Caco-2 (cell line): ENCODE measurements around the gene ZSWIM4. TPM values are rescaled to one million over a fixed set of nuclear protein-coding genes. Genes with fewer than 3 reads are reported as not detected.

Experiments
- BruUV-seq: library from RNA; stranded (reverse); fragments of 400-500 nt; replicated peaks from 2 replicates; lab custom pipeline; 2021; lab: Mats Ljungman, UMichigan
- CTCF ChIA-PET: fragments of 300-600 bp; sonication (Branson Sonifier 250); formaldehyde crosslinking; loops from one replicate; lab custom pipeline; 2022; ENCODE audit warnings: antibody characterized with exemption; lab: Charles Lee
- POLR2A ChIA-PET: fragments of 300-600 bp; sonication (Branson Sonifier 250); formaldehyde crosslinking; loops from one replicate; lab custom pipeline; 2022; ENCODE audit warnings: antibody characterized with exemption; lab: Charles Lee
- DNase-seq, 2 experiments: peaks; one replicate each; pipeline versions ENCODE4 v3.0.0 to v3.0.0-alpha.2; 2020 to 2022
- H3K27me3 ChIP-seq: replicated peaks from 2 replicates; pipeline ENCODE4 v1.6.0; 2011; ENCODE audit warnings: low read length; ENCODE audit not compliant: control insufficient read depth, insufficient read depth
- H3K36me3 ChIP-seq: 2 replicates; pipeline ENCODE4 v1.5.1; 2011; ENCODE audit warnings: low read length; ENCODE audit not compliant: control insufficient read depth, insufficient read depth
- H3K4me1 ChIP-seq: fragments of 250-450 bp; sonication (Bioruptor Pico); 2 replicates; pipeline ENCODE4 v1.5.1; 2020; ENCODE audit warnings: mild to moderate bottlenecking
- H3K4me3 ChIP-seq: 2 replicates; pipeline ENCODE4 v1.5.1; 2011; ENCODE audit warnings: low read depth, mild to moderate bottlenecking, control low read depth, low read length
- H3K9me3 ChIP-seq: fragments of 250-450 bp; sonication (Bioruptor Pico); 2 replicates; pipeline ENCODE4 v1.5.1; 2020; ENCODE audit warnings: mild to moderate bottlenecking, moderate library complexity
- H3K27ac Mint-ChIP-seq: one replicate; pipeline ENCODE4 v1.8.0; 2022; ENCODE audit warnings: mixed read lengths; ENCODE audit not compliant: unreplicated experiment
- H3K27me3 Mint-ChIP-seq: one replicate; pipeline ENCODE4 v1.8.0; 2022; ENCODE audit warnings: mixed read lengths; ENCODE audit not compliant: insufficient read depth, unreplicated experiment
- H3K36me3 Mint-ChIP-seq: one replicate; pipeline ENCODE4 v1.8.0; 2022; ENCODE audit warnings: mild to moderate bottlenecking, mixed read lengths; ENCODE audit not compliant: insufficient read depth, unreplicated experiment
- H3K4me1 Mint-ChIP-seq: one replicate; pipeline ENCODE4 v1.8.0; 2022; ENCODE audit warnings: low read depth, mixed read lengths; ENCODE audit not compliant: unreplicated experiment
- H3K4me3 Mint-ChIP-seq: one replicate; pipeline ENCODE4 v1.8.0; 2022; ENCODE audit warnings: mild to moderate bottlenecking, moderate library complexity, mixed read lengths; ENCODE audit not compliant: unreplicated experiment
- H3K9me3 Mint-ChIP-seq: one replicate; pipeline ENCODE4 v1.8.0; 2022; ENCODE audit warnings: mixed read lengths; ENCODE audit not compliant: unreplicated experiment
- CTCF ChIP-seq, 2 experiments: fragments of 200-600 bp in 1 of 2; IDR thresholded peaks; 1 replicate in 1 of 2; 2 replicates in 1 of 2; pipeline versions ENCODE4 v1.5.1 to v1.8.0; 2011 to 2022; ENCODE audit warnings: antibody characterized with exemption in 1 of 2, control low read depth in 1 of 2, inconsistent platforms in 1 of 2, low read depth in 1 of 2, low read length in 1 of 2, mild to moderate bottlenecking in 1 of 2, moderate library complexity in 1 of 2; ENCODE audit not compliant: insufficient read depth in 1 of 2, severe bottlenecking in 1 of 2, unreplicated experiment in 1 of 2
- intact Hi-C: fragments of 100-400 bp; cut with micrococcal nuclease; formaldehyde crosslinking; loops from one replicate; pipeline ENCODE4 v1.10.0; 2022; ENCODE audit not compliant: unreplicated experiment
- total RNA-seq: library from RNA; stranded (reverse); gene quantifications from 2 replicates; pipeline ENCODE4 v1.2.3, GENCODE V29; 2022

ZSWIM4 gene
- total RNA-seq, 1 experiment from 2014 or later: 4.0 TPM

GRCh38 chr19:13847407-13848339 is 52.4 kb downstream of the ZSWIM4 start:
- Histone ChIP-seq H3K4me1 (peaks cover 64% of the 10 kb centered on the region), H3K4me3 (peak overlapping the region; percentile 64), H3K36me3 (no peaks in the 10 kb centered on the region), H3K27me3 (no peaks in the 10 kb centered on the region), H3K9me3 (no peaks in the 10 kb centered on the region)
- Mint-ChIP-seq H3K9me3 (no peaks in the 10 kb centered on the region), H3K36me3 (peaks cover 52% of the 10 kb centered on the region), H3K4me1 (peaks cover 30% of the 10 kb centered on the region), H3K27ac (peak overlapping the region; percentile 93), H3K4me3 (peak overlapping the region; percentile 66), H3K27me3 (no peaks in the 10 kb centered on the region)
- peak; percentile 93 to 94 for DNase-seq
- ChIA-PET POLR2A (interaction anchor here (0.7 to 2.3 kb wide), 5 partner anchors 13 to 671 kb away, joined by 3 to 44 read pairs (median 4); a partner anchor contains a TSS), CTCF (interaction anchor here (0.7 to 1.0 kb wide), 4 partner anchors 15 to 65 kb away, joined by 3 to 5 read pairs (median 4); no protein-coding TSS in a partner anchor)
- intact Hi-C loops: loop anchor here (10.0 kb wide), 1 partner anchor 53 kb away; the partner anchor contains the start of gene ZSWIM4
- BruUV-seq: no TSS peak
- TF ChIP-seq CTCF (IDR thresholded peaks at IDR 0.05; ENCODE audit: insufficient read depth in 1 of 2, low read depth in 1 of 2, low read length in 1 of 2, severe bottlenecking in 1 of 2, unreplicated experiment in 1 of 2): peak; percentile 21 to 28

DNA sequence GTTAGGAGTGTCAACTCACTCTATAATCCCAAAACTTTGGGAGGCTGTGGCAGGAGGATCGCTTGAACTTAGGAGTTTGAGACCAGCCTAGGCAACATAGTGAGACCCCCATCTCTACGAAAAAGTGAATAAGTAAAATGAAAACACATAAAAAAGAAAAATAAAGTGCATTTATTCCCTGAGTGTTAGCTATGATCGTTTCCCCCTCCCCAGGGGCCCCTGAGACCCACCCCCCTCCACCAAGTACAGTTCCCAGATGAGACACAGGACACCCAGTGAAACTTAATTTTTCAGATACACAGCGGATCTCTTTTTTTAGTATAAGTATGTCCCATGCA is 53.1 kb downstream of the ZSWIM4 start:
- Histone ChIP-seq H3K4me3 (no peak overlapping the region), H3K36me3 (no peaks in the 10 kb centered on the region), H3K4me1 (peaks cover 64% of the 10 kb centered on the region), H3K9me3 (no peaks in the 10 kb centered on the region), H3K27me3 (no peaks in the 10 kb centered on the region)
- CTCF ChIA-PET: no interaction called here
- Mint-ChIP-seq H3K27ac (peak overlapping the region; percentile 93), H3K27me3 (no peaks in the 10 kb centered on the region), H3K4me3 (peak overlapping the region; percentile 23), H3K36me3 (peaks cover 46% of the 10 kb centered on the region), H3K9me3 (no peaks in the 10 kb centered on the region), H3K4me1 (peaks cover 30% of the 10 kb centered on the region)
- TF ChIP-seq CTCF (IDR thresholded peaks at IDR 0.05; ENCODE audit: insufficient read depth in 1 of 2, low read depth in 1 of 2, low read length in 1 of 2, severe bottlenecking in 1 of 2, unreplicated experiment in 1 of 2): no peak
- intact Hi-C loops: loop anchor here (10.0 kb wide), 1 partner anchor 54 kb away; the partner anchor contains the start of gene ZSWIM4
- no peak for DNase-seq
- POLR2A ChIA-PET: interaction anchor here (2.3 kb wide), 1 partner anchor 12 kb away, joined by 44 read pairs; no protein-coding TSS in a partner anchor
- no TSS peak for BruUV-seq

DNA sequence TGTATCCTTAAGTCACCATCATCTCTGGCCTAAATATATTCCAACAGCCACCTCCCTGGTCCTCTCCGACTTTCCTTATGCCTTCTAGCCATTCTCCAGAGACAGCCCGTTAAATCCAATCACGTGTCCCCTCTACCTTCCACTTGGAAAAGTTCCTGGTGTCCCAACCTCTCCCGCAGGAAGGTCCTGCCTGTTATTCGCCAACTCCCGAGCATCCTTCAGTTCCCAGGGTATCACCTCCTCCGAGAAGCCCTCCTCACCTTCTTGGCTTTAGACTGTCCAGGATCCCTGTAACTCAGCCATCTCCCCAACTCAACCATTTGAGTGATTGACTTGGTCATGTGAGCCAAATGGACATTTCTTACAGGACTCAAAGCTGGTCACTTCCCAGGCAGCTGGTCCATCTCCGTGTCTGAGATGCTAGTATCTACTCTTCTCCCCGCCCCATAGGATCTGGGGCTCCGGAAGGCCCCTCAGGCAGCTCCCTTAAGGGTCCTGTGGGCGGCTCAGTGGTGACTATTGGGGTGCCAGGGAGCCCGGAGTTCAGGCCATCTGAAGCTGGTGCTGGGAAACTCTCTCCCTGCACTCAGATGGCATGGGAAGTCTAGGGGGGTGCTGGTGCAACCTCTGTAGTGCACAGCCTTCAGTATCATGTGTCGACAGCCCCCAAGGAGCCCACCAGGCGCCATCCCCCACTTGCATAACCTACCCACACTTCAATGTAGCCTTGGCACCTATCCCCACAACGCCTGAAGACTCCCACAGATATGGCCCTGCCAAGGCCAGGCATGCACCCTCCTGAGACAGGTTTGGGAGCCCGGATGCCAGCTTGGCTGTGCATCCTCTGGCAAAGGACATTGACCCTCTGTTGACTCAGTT is 53.8 kb downstream of the ZSWIM4 start:
- CTCF ChIA-PET: no interaction called here
- Histone ChIP-seq H3K4me3 (no peak overlapping the region), H3K9me3 (no peaks in the 10 kb centered on the region), H3K4me1 (peaks cover 63% of the 10 kb centered on the region), H3K27me3 (no peaks in the 10 kb centered on the region), H3K36me3 (no peaks in the 10 kb centered on the region)
- POLR2A ChIA-PET: no interaction called here
- peak overlapping the region; percentile 93 for H3K27ac Mint-ChIP-seq
- intact Hi-C loops: loop anchor here (10.0 kb wide), 1 partner anchor 54 kb away; the partner anchor contains the start of gene ZSWIM4
- DNase-seq: no peak
- peak overlapping the region; percentile 23 for H3K4me3 Mint-ChIP-seq
- no peak for TF ChIP-seq CTCF (IDR thresholded peaks at IDR 0.05; ENCODE audit: insufficient read depth in 1 of 2, low read depth in 1 of 2, low read length in 1 of 2, severe bottlenecking in 1 of 2, unreplicated experiment in 1 of 2)
- H3K27me3 Mint-ChIP-seq: no peaks in the 10 kb centered on the region
- H3K36me3 Mint-ChIP-seq: peaks cover 43% of the 10 kb centered on the region
- H3K9me3 Mint-ChIP-seq: no peaks in the 10 kb centered on the region
- no TSS peak for BruUV-seq
- peaks cover 30% of the 10 kb centered on the region for H3K4me1 Mint-ChIP-seq
